Trophoblast cell (in vitro differentiated cells and primary cell): ENCODE measurements around the gene ELK3.

Source experiments
- DNase-seq, 2 donors: peaks; one replicate each; pipeline ENCODE4 v3.0.0-alpha.2; 2016
- H2AFZ ChIP-seq: 2 replicates; pipeline ENCODE4 v1.6.1; 2013; ENCODE audit warnings: low read length, moderate library complexity, mild to moderate bottlenecking; ENCODE audit not compliant: insufficient read depth, poor library complexity
- H2AK5ac ChIP-seq: 2 replicates; pipeline ENCODE4 v1.6.1; 2013; ENCODE audit warnings: mild to moderate bottlenecking, low read length
- H2BK120ac ChIP-seq: 2 replicates; pipeline ENCODE4 v1.6.1; 2013; ENCODE audit warnings: low read length, mild to moderate bottlenecking, moderate library complexity; ENCODE audit not compliant: insufficient read depth, poor library complexity
- H2BK12ac ChIP-seq: 2 replicates; pipeline ENCODE4 v1.6.1; 2013; ENCODE audit warnings: mild to moderate bottlenecking, low read length, moderate library complexity
- H2BK5ac ChIP-seq: 2 replicates; pipeline ENCODE4 v1.6.1; 2013; ENCODE audit warnings: low read length, low read depth, moderate library complexity, mild to moderate bottlenecking; ENCODE audit not compliant: poor library complexity
- H3K14ac ChIP-seq: 2 replicates; pipeline ENCODE4 v1.6.1; 2013; ENCODE audit warnings: mild to moderate bottlenecking, low read length
- H3K18ac ChIP-seq: 2 replicates; pipeline ENCODE4 v1.6.1; 2013; ENCODE audit warnings: mild to moderate bottlenecking, low read length
- H3K23ac ChIP-seq: 2 replicates; pipeline ENCODE4 v1.6.1; 2013; ENCODE audit warnings: low read length
- H3K27ac ChIP-seq: 2 replicates; pipeline ENCODE4 v1.5.1; 2013; ENCODE audit warnings: low read depth, mild to moderate bottlenecking, inconsistent platforms, low read length, moderate library complexity
- H3K27me3 ChIP-seq: 2 replicates; pipeline ENCODE4 v1.6.1; 2013; ENCODE audit warnings: inconsistent platforms, mild to moderate bottlenecking, low read length, moderate library complexity; ENCODE audit not compliant: insufficient read depth
- H3K36me3 ChIP-seq, 2 experiments: 1 replicate in 1 of 2; 2 replicates in 1 of 2; pipeline ENCODE4 v1.6.1; 2013; ENCODE audit warnings: low read length in 2 of 2, mild to moderate bottlenecking in 2 of 2, moderate library complexity in 1 of 2; ENCODE audit not compliant: insufficient read depth in 2 of 2, control insufficient read depth in 1 of 2
- H3K4ac ChIP-seq: 2 replicates; pipeline ENCODE4 v1.6.1; 2013; ENCODE audit warnings: low read depth, mild to moderate bottlenecking, low read length, moderate library complexity
- H3K4me1 ChIP-seq, 2 experiments: 1 replicate in 1 of 2; 2 replicates in 1 of 2; pipeline ENCODE4 v1.6.1; 2013; ENCODE audit warnings: low read length in 2 of 2, mild to moderate bottlenecking in 2 of 2, moderate library complexity in 1 of 2; ENCODE audit not compliant: insufficient read depth in 2 of 2, control insufficient read depth in 1 of 2
- H3K4me2 ChIP-seq: 2 replicates; pipeline ENCODE4 v1.6.1; 2013; ENCODE audit warnings: inconsistent platforms, mild to moderate bottlenecking, low read length, moderate library complexity
- H3K4me3 ChIP-seq: 2 replicates; pipeline ENCODE4 v1.5.1; 2013; ENCODE audit warnings: mild to moderate bottlenecking, low read depth, low read length, inconsistent platforms
- H3K79me1 ChIP-seq: one replicate; pipeline ENCODE4 v1.6.1; 2013; ENCODE audit warnings: low read length
- H3K79me2 ChIP-seq: 2 replicates; pipeline ENCODE4 v1.6.1; 2013; ENCODE audit warnings: low read length, mild to moderate bottlenecking; ENCODE audit not compliant: control insufficient read depth, insufficient read depth, poor library complexity
- H3K9ac ChIP-seq: 2 replicates; pipeline ENCODE4 v1.6.1; 2013; ENCODE audit warnings: mild to moderate bottlenecking, low read length
- H3K9me3 ChIP-seq: 2 replicates; pipeline ENCODE4 v1.6.1; 2013; ENCODE audit warnings: low read depth, mild to moderate bottlenecking, control low read depth, inconsistent platforms, low read length; ENCODE audit not compliant: insufficient read depth
- H4K12ac ChIP-seq: 2 replicates; pipeline ENCODE4 v1.6.1; 2013; ENCODE audit warnings: low read depth, mild to moderate bottlenecking, low read length, moderate library complexity
- H4K8ac ChIP-seq: 2 replicates; pipeline ENCODE4 v1.6.1; 2013; ENCODE audit warnings: low read depth, mild to moderate bottlenecking, low read length, moderate library complexity
- H4K91ac ChIP-seq: one replicate; pipeline ENCODE4 v1.6.1; 2013; ENCODE audit warnings: low read depth, mild to moderate bottlenecking, low read length, moderate library complexity
- WGBS: extraction: QIAGEN DNeasy Blood & Tissue Kit; methylation state at CpG from one replicate; pipeline ENCODE4 v1.1.7; 2013; ENCODE audit warnings: missing lambda C conversion rate; ENCODE audit not compliant: insufficient read length, insufficient coverage; ENCODE audit errors: extremely low coverage; 5-methylcytosine and 5-hydroxymethylcytosine counted together

The ELK3 gene

GRCh38 chr12:96212456-96213375 lies 18.5 kb downstream of the ELK3 start:
- H4K91ac ChIP-seq, result no peak overlapping the region
- H3K79me1 ChIP-seq, result no peaks in the 10 kb centered on the region
- H2BK120ac ChIP-seq, result no peak overlapping the region
- no peak overlapping the region for H2BK5ac ChIP-seq
- H3K4ac ChIP-seq, result no peak overlapping the region
- no CpG with 5 or more reads among the region's 10 CpGs for WGBS
- H3K36me3 ChIP-seq, result peaks cover 6 to 7% of the 10 kb centered on the region in 2 experiments
- H2BK12ac ChIP-seq, result no peak overlapping the region
- H3K14ac ChIP-seq, result no peak overlapping the region
- H3K23ac ChIP-seq, result no peak overlapping the region
- peaks cover 3% of the 10 kb centered on the region for H3K9me3 ChIP-seq
- H2AK5ac ChIP-seq, result no peak overlapping the region
- H3K4me3 ChIP-seq, result no peak overlapping the region
- H3K9ac ChIP-seq, result no peak overlapping the region
- H4K8ac ChIP-seq, result no peak overlapping the region
- no peak overlapping the region for H3K4me2 ChIP-seq
- H3K4me1 ChIP-seq, result no peaks in the 10 kb centered on the region
- no peak overlapping the region for H3K18ac ChIP-seq
- H2AFZ ChIP-seq, result no peak overlapping the region
- H3K27ac ChIP-seq, result no peak overlapping the region
- no peak overlapping the region for H4K12ac ChIP-seq
- DNase-seq, result no peak
- no peaks in the 10 kb centered on the region for H3K27me3 ChIP-seq
- no peaks in the 10 kb centered on the region for H3K79me2 ChIP-seq

DNA sequence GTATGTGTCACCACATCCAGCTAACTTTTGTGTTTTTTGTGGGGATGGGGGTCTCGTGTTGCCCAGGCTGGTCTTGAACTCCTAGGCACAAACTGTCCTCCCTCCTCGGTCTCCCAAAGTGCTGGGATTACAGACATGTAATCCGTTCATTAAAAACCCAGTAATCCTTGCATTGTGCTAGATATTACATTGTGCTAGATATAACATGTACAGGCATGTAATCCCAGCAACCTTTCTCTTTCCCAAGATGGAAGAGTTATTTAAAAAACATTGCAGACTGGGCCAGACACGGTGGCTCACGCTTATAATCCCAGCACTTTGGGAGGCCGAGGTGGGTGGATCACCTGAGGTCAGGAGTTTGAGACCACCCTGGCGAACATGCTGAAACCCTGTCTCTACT lies 19.7 kb downstream of the ELK3 start:
- peaks cover 2 to 3% of the 10 kb centered on the region in 2 experiments for H3K4me1 ChIP-seq
- H3K27ac ChIP-seq, result no peak overlapping the region
- H3K14ac ChIP-seq, result no peak overlapping the region
- H3K36me3 ChIP-seq, result peaks cover 6 to 7% of the 10 kb centered on the region in 2 experiments
- no peaks in the 10 kb centered on the region for H3K27me3 ChIP-seq
- H3K23ac ChIP-seq, result no peak overlapping the region
- H3K9ac ChIP-seq, result no peak overlapping the region
- DNase-seq, result no peak
- H3K4me2 ChIP-seq, result no peak overlapping the region
- no peaks in the 10 kb centered on the region for H3K9me3 ChIP-seq
- H2AFZ ChIP-seq, result no peak overlapping the region
- no peak overlapping the region for H2BK5ac ChIP-seq
- WGBS, result no CpG with 5 or more reads among the region's 7 CpGs
- H4K91ac ChIP-seq, result no peak overlapping the region
- H3K79me2 ChIP-seq, result no peaks in the 10 kb centered on the region
- H2AK5ac ChIP-seq, result no peak overlapping the region
- no peaks in the 10 kb centered on the region for H3K79me1 ChIP-seq
- no peak overlapping the region for H3K4me3 ChIP-seq
- no peak overlapping the region for H4K8ac ChIP-seq
- no peak overlapping the region for H4K12ac ChIP-seq
- H3K18ac ChIP-seq, result no peak overlapping the region
- no peak overlapping the region for H2BK120ac ChIP-seq
- no peak overlapping the region for H2BK12ac ChIP-seq
- H3K4ac ChIP-seq, result no peak overlapping the region

DNA sequence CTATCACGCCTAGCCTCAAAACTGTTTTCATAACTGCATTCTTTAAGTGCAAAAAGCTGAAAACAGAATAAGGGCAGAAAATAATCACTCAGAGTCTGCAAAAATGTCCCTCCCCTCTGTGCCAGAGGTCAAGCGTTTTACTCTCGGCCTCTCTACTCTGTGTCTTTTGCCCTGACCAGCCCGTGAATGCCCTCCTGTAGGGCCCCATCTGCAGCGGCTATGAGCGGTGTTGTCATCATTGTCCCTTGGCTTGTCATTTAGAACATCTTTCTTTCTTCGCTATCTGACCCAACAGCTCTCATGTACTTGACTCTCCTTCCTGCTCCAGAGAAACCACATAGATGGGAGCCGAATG lies 21.7 kb downstream of the ELK3 start:
- no peak overlapping the region for H3K14ac ChIP-seq
- no peak overlapping the region for H3K18ac ChIP-seq
- H3K27me3 ChIP-seq, result no peaks in the 10 kb centered on the region
- H2BK120ac ChIP-seq, result no peak overlapping the region
- H3K36me3 ChIP-seq, result peaks cover 5 to 6% of the 10 kb centered on the region in 2 experiments
- no peaks in the 10 kb centered on the region for H3K9me3 ChIP-seq
- peaks cover 8 to 16% of the 10 kb centered on the region in 2 experiments for H3K4me1 ChIP-seq
- no peak overlapping the region for H2BK12ac ChIP-seq
- H3K23ac ChIP-seq, result no peak overlapping the region
- peaks cover 4% of the 10 kb centered on the region for H3K79me1 ChIP-seq
- no peak overlapping the region for H3K27ac ChIP-seq
- H3K4me3 ChIP-seq, result no peak overlapping the region
- no peak overlapping the region for H4K8ac ChIP-seq
- no peak overlapping the region for H2AK5ac ChIP-seq
- peak overlapping the region; percentile 27 for H3K4ac ChIP-seq
- no peak overlapping the region for H2BK5ac ChIP-seq
- no peak overlapping the region for H3K4me2 ChIP-seq
- H3K9ac ChIP-seq, result no peak overlapping the region
- H4K91ac ChIP-seq, result no peak overlapping the region
- H2AFZ ChIP-seq, result no peak overlapping the region
- no peak overlapping the region for H4K12ac ChIP-seq
- peak in 1 of 2 donors; percentile 75 for DNase-seq
- H3K79me2 ChIP-seq, result no peaks in the 10 kb centered on the region
- no CpG with 5 or more reads among the region's 8 CpGs for WGBS

GRCh38 chr12:96218989-96219678 lies 25.0 kb downstream of the ELK3 start:
- H4K8ac ChIP-seq, result no peak overlapping the region
- H3K79me1 ChIP-seq, result peaks cover 6% of the 10 kb centered on the region
- H2BK12ac ChIP-seq, result peak overlapping the region; percentile 20
- no peak overlapping the region for H3K4ac ChIP-seq
- H3K9ac ChIP-seq, result no peak overlapping the region
- H3K27me3 ChIP-seq, result no peaks in the 10 kb centered on the region
- no peak overlapping the region for H2BK5ac ChIP-seq
- DNase-seq, result peak; percentile 75 to 94
- no peaks in the 10 kb centered on the region for H3K79me2 ChIP-seq
- H4K91ac ChIP-seq, result peak overlapping the region; percentile 7
- H3K4me1 ChIP-seq, result peaks cover 12 to 22% of the 10 kb centered on the region in 2 experiments
- H3K9me3 ChIP-seq, result no peaks in the 10 kb centered on the region
- H2AK5ac ChIP-seq, result no peak overlapping the region
- peak overlapping the region; percentile 80 for H3K27ac ChIP-seq
- no peak overlapping the region for H3K14ac ChIP-seq
- H3K36me3 ChIP-seq, result peaks cover 7 to 14% of the 10 kb centered on the region in 2 experiments
- WGBS, result 100% methylated on average over 2 of the region's 11 CpGs
- H3K23ac ChIP-seq, result no peak overlapping the region
- no peak overlapping the region for H3K18ac ChIP-seq
- no peak overlapping the region for H3K4me3 ChIP-seq
- H3K4me2 ChIP-seq, result peak overlapping the region; percentile 18
- H4K12ac ChIP-seq, result no peak overlapping the region
- peak overlapping the region; percentile 6 for H2BK120ac ChIP-seq
- H2AFZ ChIP-seq, result no peak overlapping the region
